ENCODE results near the gene CD19.

- TF ChIP-seq CTCF (IDR thresholded peaks at IDR 0.05), result no peak
- TF ChIP-seq POLR2A (IDR thresholded peaks at IDR 0.05), result no peak
These were observed 769 bp downstream of the CD19 start for GRCh38 chr16:28932339-28933141.

Data from body of pancreas (tissue), 4 donors.